ENCODE data around the gene ZNF382. TPM values are rescaled to one million over a fixed set of nuclear protein-coding genes. Genes with fewer than 3 reads are reported as not detected.

Gene ZNF382
- total and polyA plus RNA-seq, 2 donors (not counting 3 experiments of a cell fraction or from before 2014, with no cell fraction given), result 1.4 to 4.3 TPM

DNA sequence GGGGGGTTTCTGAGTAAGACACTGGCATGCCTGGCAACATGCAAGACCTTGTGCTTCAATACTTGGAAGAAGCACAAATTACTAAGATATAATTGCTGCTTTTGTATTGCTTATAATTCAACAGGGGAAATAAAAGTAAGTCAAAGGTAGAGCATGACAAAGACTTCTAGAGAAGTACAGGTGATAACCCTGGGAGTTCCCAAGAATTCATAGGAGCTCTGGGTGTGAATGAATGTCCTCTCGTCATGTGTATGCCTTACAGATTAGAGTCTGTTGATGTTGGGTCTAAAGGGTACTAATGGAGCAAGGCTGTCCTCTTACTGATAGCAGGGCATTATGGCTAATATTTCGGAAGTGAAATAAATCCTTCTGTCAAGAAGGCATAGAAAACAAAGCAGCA is 69.1 kb downstream of the ZNF382 start:
- ChIA-PET POLR2A (no interaction called here), CTCF (no interaction called here)
- Histone ChIP-seq H3K79me2 (ENCODE audit: control insufficient read depth, insufficient read depth, low read length) (no peaks in the 10 kb centered on the region), H2AFZ (ENCODE audit: low read depth, low read length) (no peak overlapping the region), H3K9me3 (replicated peaks; ENCODE audit: control insufficient read depth, insufficient read depth, low read length) (no peaks in the 10 kb centered on the region), H3K9ac (replicated peaks; ENCODE audit: extremely low read depth, insufficient read depth, low read length) (no peak overlapping the region), H3K4me2 (ENCODE audit: insufficient read depth, low read length) (no peak overlapping the region), H4K20me1 (replicated peaks; ENCODE audit: control insufficient read depth, extremely low read depth, insufficient read depth, low read length) (no peaks in the 10 kb centered on the region), H3K36me3 (ENCODE audit: control insufficient read depth in 2 of 2, extremely low read depth in 1 of 2, insufficient read depth in 2 of 2, low read length in 2 of 2) (no peaks in the 10 kb centered on the region), H3K27me3 (ENCODE audit: control insufficient read depth in 2 of 2, insufficient read depth in 2 of 2, low read length in 2 of 2) (no peaks in the 10 kb centered on the region), H3K4me1 (ENCODE audit: control insufficient read depth, extremely low read depth, insufficient read depth, low read length) (no peaks in the 10 kb centered on the region), H3K4me3 (replicated peaks in 1 of 3; ENCODE audit: insufficient read depth in 1 of 3, low read depth in 1 of 3, low read length in 3 of 3) (no peak overlapping the region), H3K9me1 (replicated peaks; ENCODE audit: control insufficient read depth, extremely low read depth, insufficient read depth, low read length) (no peaks in the 10 kb centered on the region), H3K27ac (ENCODE audit: insufficient read depth, low read depth, low read length) (no peak overlapping the region)
- FAIRE-seq, result no peak
- no peak for DNase-seq (ENCODE audit: low read depth, low spot score)
- intact Hi-C loops (cut with micrococcal nuclease), result no loop called here
- no TSS peak for BruUV-seq (replicated peaks)
- TF ChIP-seq POLR2A (IDR thresholded peaks at IDR 0.05; ENCODE audit: low read depth, low read length), result no peak
- TF ChIP-seq EZH2 (IDR thresholded peaks at IDR 0.05; ENCODE audit: borderline replicate concordance, low read depth, low read length, severe bottlenecking), result no peak
- no peak for TF ChIP-seq GATA2 (IDR thresholded peaks at IDR 0.05; ENCODE audit: insufficient read depth, insufficient read length, low read depth, low read length)
- TF ChIP-seq MYC (IDR thresholded peaks at IDR 0.05; ENCODE audit: low read depth, low read length), result no peak
- TF ChIP-seq FOS (IDR thresholded peaks at IDR 0.05; ENCODE audit: borderline replicate concordance, insufficient read depth, low read length), result no peak
- TF ChIP-seq, protein P1, sequence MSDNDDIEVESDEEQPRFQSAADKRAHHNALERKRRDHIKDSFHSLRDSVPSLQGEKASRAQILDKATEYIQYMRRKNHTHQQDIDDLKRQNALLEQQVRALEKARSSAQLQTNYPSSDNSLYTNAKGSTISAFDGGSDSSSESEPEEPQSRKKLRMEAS (IDR thresholded peaks at IDR 0.05; ENCODE audit: insufficient read depth, insufficient read length), result no peak
- TF ChIP-seq, protein P2, sequence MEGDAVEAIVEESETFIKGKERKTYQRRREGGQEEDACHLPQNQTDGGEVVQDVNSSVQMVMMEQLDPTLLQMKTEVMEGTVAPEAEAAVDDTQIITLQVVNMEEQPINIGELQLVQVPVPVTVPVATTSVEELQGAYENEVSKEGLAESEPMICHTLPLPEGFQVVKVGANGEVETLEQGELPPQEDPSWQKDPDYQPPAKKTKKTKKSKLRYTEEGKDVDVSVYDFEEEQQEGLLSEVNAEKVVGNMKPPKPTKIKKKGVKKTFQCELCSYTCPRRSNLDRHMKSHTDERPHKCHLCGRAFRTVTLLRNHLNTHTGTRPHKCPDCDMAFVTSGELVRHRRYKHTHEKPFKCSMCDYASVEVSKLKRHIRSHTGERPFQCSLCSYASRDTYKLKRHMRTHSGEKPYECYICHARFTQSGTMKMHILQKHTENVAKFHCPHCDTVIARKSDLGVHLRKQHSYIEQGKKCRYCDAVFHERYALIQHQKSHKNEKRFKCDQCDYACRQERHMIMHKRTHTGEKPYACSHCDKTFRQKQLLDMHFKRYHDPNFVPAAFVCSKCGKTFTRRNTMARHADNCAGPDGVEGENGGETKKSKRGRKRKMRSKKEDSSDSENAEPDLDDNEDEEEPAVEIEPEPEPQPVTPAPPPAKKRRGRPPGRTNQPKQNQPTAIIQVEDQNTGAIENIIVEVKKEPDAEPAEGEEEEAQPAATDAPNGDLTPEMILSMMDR (IDR thresholded peaks at IDR 0.05; ENCODE audit: extremely low read depth in 1 of 2, insufficient read depth in 1 of 2, low read depth in 1 of 2, low read length in 2 of 2), result no peak
- no peak for TF ChIP-seq POLR2AphosphoS5 (IDR thresholded peaks at IDR 0.05; ENCODE audit: insufficient read depth, low read depth, low read length)
- no peak for TF ChIP-seq JUN (IDR thresholded peaks at IDR 0.05; ENCODE audit: borderline replicate concordance, insufficient read depth, insufficient read length, low read depth)
- dilution Hi-C loops (cut with MboI; ENCODE audit: extremely low pct_ligation_motif_present, low sequenced_read_pairs), result no loop called here
